ENCODE data around the gene JPH3.
"Not testable (repeated sequence)": the region's sequence is repeated elsewhere in the genome, so short reads cannot be mapped to it uniquely, and the experiment has no call there.

The JPH3 gene

DNA sequence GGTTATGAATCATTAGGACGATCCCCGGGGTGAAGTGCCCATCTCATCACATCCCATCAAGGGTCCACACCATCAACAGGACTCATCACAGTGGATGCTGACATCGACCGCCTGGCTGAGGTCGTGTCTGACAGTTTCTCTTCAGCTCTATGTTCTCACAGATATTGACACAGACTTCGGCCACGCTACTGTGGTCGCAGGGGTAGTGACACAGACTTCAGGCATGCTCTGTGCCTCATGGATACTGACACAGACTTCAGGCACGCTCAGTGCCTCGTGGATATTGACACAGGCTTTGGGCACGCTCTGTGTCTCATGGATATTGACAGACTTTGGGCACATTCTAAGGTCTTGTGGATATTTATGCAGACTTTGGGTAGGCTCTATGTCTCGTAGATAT, 113.3 kb downstream of the JPH3 start:
- DNase-seq (ENCODE audit: low read depth): no peak

DNA sequence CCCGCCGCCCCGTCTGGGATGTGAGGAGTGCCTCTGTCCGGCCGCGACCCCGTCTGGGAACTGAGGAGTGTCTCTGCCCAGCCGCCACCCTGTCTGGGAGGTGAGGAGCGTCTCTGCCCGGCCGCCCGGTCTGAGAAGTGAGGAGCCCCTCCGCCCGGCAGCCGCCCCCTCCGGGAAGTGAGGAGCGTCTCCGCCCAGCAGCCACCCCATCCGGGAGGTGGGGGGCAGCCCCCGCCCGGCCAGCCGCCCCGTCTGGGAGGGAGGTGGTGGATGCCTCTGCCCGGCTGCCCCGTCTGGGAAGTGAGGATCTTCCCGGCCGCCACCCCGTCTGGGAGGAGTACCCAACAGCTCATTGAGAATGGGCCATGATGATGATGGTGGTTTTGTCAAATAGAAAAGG, 116.5 kb downstream of the JPH3 start:
- DNase-seq (ENCODE audit: low read depth): not testable (repeated sequence)

DNA sequence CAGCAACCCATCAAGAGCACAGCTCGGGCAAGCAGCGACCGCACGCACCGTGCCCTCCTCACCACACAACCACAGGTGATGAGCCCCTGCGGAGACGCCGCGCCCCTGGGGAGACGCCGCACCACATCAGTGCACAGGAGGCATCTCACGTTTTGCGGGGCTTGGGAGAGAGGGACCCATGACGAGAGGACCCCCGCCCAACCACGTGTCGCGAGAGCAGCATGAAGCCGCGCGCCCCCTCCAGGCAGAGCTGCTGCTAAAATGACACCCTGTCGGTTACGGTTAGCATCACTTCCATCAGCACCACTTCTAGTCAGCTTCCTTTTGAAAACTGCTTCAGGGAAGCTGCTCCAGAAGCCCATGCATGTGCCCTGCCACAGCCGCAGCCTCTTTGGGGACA, 118.1 kb downstream of the JPH3 start:
- DNase-seq (ENCODE audit: low read depth): no peak

DNA sequence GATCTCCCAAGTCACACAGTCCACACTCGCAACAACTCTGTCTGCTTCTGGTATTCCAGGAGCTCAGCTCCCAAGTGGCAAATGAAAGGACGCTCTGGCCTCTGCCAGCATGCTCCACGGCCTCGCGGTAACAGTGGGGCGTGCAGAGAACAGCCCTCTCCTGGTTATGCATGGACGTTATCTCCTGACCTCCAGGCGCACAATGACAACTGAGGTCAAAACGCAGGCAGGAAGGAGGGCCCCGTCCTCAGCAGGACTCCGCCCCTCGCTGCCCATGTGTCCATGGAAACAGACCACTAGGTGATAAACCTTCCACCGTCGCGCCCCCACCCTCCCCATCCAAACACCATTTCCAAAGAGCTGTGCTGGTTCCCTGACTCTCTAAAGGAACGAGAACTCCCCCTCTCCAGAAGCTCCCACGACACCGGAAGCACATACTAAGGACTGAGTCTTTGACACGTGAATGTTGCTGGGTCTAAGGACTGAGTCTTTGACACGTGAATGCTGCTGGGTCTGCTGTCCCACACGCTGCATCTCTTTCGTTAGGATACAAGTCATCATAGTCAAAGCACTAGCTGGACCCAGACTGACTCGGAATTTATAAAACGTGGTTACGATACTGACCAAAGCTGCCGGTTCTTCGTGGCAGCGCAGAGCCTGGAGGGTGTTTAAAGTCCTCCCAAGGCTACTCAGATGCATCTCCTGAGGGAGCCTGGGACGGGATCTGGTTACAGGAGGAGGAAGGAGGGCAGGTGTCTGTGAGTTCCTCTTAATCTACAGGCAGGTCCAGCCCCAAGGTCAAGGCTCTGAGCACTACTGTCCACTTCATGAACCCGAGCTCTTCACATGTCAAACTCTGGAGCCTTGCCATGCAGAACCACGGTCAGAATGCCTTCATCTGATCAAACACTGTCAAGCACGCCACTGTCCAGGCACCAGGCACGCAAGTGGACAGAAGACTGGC, 119.6 kb downstream of the JPH3 start:
- DNase-seq (ENCODE audit: low read depth): no peak

DNA sequence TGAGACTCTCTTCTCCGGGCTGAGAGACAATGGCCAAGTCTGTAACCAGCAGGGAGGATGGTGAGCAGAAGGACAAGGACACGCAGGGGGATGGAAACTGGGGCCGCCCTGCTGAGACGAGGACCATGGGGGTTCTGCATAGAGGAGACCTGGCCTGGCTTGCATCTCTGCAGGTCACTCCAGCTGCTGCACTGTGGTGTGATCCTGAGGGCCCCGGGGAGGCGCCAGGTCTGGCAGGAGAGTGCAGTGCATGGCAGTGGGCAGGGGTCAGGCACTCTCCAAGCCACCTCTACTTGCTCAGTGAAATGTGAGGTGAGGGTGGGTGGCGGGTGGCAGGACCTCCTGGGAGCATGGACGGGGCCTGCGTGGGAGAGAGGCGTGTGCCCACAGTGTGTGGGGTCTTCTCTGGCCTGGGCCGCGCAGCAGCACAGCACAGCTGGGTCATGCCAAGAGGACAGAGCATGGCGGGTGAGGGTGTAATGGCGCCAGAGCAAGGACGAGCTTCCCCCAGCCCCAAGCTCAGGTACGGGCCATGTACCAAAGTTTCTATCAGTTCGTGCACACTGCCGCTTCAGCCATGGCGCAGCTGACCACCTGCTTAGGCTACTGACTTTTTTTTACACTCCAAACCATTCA, 120.4 kb downstream of the JPH3 start:
- DNase-seq (ENCODE audit: low read depth): no peak

DNA sequence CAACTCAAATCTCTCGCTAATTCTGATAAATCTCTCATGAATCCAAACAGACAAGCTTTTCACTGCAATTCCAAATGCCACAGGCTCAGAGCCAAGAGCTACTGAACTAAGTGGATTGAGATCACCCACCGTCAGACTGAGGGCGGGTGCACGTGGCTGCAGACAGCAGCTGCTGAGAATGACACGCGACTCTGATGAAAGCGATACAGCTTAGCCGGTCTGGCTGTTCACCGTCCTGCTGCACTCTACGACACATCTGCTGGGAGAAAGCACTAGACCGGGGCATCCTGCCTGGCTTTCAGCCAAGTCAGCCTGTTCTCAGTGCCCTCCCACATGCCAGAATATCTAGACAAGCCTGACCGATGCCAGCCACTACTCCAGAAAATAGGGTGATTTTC, 120.9 kb downstream of the JPH3 start:
- DNase-seq (ENCODE audit: low read depth): no peak

DNA sequence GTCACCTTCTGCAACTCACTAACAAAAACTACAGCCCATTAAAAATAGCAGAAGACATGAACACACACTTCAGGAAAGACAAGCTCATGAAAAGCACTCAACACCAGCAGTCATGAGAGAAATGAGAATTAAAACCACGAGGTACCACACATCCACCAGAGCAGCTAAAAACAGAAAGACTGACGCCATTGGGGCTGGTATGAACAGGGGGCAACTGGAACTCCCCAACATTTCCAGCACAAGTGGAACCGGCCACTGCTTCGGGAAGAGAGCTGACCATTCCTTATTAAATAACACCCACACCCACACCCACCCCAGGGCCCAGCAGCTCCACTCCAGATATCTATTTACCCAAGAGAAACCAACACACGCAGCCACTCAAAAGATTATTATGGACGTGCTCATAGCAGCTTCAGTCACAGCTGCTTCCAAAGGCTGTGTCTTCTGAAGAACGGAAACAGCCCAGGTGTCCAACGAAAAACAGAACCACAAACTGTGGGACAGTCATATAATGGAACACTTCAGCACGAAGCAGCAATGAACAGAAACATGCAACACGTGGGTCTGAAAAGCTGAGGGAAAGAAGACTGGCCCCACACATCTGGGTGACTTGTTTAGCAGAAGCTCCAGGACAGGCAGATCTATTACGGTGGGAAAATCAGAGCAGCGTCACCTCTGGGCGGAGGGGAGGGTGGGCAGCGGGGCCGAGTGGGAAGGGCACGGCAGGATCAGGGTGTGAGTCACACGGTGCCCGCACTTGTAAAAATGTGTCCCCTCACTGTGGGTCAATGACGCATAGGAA, 122.4 kb downstream of the JPH3 start:
- no peak for DNase-seq (ENCODE audit: low read depth)

DNA sequence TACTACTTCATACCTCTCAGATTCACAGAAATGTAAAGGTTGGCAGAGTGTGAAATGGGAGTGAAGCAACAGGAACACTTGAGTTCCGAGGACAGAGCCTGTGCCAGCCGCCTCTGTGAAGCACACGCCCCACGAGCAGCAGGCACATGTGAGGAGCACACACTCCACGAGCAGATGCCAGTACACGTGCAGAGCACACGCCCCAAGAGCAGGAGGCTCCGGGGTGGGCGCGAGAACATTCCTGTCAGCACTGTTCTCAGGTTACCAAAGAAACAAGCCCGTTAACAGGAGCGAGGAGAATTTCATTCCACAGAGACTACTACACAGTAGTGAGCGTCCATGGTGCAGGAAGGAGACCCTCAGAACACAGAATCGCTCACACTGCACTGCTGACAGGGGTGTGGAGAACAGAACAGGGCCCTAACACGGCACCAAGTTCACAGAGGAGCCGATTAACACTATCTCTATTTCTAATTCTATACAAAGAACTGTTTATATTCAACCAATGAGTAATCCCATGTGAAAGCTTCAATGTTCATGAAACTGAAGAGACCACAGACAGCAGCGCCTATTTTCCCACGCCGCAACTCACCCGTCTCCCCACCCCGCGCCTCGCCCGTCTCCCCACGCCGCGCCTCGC, 123.4 kb downstream of the JPH3 start:
- DNase-seq (ENCODE audit: low read depth): no peak

DNA sequence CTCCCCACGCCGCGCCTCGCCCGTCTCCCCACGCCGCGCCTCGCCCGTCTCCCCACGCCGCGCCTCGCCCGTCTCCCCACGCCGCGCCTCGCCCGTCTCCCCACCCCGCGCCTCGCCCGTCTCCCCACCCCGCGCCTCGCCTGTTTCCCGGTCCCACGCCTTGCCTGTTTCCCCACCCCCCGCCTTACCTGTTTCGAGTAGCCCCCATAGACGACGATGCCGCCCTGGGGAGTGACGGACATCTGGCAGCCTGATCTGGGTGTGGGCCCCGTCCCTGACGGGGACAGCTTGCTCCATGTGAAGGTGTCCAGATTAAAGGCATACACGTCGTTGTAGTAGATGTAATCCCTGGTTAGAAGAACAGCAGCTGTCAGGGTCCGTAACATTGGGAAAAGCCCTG, 124.3 kb downstream of the JPH3 start:
- not testable (repeated sequence) for DNase-seq (ENCODE audit: low read depth)

DNA sequence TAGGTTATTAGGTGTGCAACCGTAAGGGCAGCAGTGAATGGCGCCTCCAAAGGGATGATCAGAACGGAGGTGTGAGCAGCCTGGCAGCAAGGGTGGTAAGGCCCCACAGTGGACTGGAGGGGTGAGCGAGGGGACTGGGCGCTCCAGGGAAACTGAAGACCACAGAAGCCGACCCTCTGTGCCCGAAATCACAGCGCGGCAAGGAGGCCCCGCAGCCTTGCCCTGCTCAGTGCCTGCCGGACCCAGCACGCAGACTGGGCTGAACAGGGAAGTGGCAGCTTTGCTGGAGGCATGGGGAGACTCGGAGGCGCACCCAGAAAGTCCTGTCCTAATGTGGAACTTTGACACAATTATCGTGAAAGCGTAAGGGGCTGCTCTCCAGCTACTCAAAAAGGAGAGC, 125.0 kb downstream of the JPH3 start:
- no peak for DNase-seq (ENCODE audit: low read depth)

DNA sequence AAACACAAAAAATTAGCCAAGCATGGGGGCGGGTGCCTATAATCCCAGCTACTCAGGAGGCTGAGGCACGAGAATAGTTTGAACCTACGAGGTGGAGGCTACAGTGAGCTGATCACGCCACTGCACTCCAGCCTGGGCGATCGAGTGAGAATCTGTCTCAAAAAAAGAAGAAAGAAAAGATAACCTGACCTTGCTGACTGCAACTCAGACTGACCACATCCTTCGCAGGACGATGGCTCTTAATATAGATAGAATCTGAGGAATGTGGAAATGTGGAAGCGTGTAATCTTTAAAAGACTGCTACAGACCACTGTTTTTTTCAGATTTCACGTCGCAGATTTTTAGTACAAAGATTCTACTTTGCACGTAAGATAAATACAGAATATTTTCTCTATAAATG, 125.7 kb downstream of the JPH3 start:
- no peak for DNase-seq (ENCODE audit: low read depth)

DNA sequence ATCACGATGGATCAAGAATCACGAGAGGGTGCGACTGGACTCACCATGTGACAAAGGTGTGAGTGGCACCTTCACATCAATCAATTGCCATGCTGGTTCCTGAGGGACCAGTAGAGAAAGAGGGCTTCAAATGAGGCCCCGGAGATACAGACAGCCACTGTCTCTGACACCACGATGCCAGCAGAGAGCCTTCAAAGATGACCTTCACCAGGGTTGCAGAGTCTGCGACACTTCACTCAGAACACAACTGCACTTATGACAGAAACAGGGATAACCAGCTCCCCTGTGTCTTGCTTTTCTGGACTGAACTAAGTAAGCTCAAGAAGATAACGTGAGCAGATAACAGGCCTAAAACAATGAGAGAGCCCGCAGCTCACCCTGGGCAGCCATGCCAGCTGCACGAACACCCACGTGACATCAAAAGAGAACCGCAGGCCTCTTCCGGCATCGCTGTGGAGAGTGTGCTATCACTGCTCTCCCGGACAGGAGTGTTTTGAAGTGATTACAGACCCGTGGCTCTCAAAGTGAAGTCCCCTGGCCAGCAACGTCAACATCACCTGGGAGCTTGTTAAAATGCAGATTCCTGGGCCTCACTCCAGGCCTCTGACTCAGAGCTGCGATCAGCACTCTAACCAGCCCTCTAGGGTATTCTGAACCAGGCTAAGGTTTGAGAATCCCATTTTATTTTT, 127.1 kb downstream of the JPH3 start:
- no peak for DNase-seq (ENCODE audit: low read depth)

DNA sequence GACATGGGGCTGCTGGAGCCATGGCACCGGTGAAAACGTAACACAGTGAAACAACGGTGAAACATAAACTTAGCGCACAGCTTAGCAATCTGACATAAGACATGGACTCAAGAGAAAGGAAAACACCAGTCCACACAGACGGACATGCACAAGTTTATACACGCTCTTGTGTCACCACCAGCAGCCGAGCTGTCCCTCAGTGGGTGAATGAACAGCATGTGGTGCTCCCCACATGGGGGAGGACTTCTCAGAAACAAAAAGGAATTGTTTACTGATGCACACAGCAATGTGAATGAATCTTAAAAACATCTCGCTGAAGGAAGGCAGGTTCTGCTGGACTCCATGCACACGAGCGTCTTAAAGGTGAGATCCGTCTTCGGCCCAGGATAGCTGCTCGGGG, 129.3 kb downstream of the JPH3 start:
- DNase-seq (ENCODE audit: low read depth): no peak

DNA sequence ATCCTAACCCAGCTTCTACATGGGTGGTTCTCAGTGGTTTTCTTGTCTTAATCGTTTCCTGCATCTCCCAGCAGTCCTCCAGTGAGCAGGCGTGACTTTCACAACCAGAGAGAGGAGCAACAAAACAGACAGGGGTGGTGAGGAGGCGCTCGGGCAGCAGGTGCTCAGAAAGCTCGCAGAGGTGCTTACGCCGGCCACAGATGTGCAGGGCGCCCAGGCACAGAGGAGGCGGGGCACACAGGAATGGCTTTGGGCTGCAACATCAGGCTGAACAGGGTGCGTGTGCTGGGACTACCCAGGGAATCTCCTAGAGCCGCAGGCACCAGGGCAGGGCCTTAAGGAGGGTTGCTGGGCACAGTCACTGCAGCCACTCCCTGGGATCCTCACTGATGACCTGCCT, 130.9 kb downstream of the JPH3 start:
- DNase-seq (ENCODE audit: low read depth): no peak

DNA sequence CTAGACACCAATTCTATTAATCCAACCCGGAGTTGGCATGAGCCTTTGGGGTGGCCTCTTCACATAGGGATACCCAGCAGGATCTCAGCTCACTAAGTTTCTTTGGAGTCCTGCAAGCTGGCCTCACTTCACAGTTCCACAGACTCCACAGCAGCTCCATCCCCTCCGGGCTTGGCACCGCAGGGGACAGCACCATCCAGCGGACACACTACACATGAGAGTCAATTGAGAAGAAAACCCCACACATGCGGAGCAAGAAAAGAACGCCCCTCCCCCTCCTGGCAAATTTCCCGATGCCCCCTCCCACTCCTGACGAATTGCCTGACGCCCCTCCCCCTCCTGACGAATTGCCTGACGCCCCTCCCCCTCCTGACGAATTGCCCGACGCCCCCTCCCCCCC, 132.3 kb downstream of the JPH3 start:
- no peak for DNase-seq (ENCODE audit: low read depth)

DNA sequence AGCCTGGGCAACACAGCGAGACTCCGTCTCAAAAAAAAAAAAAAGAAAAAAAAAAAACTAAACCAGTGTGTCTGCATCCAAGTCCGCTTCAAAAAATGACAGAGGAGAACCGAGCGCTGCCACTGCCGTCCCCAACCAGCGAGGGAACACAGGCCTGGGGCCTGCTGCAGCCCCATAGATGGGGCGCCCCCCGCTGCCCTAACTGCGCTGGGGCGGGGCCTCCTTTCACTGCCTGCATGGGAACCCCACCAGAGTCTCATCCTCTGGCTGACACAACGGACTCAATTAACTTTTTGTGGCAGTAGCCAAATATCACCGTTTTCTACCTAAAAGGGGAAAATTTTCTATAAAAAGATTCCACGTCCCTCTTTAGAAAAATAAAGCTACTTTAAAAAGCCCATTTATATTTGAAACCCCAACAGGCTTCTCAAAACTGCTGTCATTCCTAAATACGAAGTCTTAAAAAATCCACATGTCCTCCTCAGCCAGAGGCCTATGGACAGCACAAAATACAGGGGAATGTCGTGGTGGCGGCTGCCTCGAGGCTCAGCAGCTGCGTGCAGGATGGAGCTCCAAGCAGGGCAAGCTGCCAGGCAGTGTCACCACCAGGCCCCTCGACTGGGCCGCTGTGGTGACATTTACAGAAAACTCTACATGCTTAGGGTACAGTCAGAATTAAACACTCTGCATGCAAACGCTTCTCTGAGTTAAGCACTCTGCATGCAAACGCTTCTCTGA, 133.1 kb downstream of the JPH3 start:
- DNase-seq (ENCODE audit: low read depth): no peak

DNA sequence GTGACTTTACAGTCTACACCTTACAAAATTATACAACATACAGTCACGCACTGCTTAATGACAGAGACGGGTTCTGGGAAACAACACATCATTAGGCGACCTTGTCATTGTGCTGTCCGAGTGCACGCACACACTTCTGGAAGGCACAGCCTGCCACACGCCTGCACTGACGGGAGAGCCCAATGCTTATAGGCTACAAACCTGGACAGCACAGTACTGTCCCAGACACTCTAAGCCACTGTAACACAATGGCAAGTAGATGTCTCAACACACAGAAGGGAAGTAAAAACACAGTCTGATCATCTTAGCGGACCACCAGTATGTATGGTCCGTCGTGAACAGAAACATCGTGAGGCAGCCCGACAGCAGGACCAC, 133.7 kb downstream of the JPH3 start:
- DNase-seq (ENCODE audit: low read depth): no peak

DNA sequence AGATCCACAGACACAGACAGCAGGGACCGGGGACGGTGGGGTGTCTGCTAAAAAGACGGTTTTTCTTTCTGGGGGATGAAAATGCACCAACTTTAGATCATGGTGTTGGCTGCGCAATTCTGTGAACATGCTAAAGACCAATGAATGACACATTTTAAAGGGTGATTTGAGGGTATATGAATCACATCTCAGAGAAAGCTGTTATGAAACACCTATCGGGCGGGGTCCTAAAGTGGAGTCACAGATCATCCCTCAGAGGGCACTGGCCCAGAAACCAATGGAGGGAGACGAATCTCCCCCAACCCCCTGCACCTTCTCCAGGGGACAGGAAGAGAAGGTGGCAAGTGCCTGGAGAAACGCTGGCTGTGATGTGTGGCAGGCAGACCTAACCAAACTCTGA, 137.5 kb downstream of the JPH3 start:
- DNase-seq (ENCODE audit: low read depth): no peak

DNA sequence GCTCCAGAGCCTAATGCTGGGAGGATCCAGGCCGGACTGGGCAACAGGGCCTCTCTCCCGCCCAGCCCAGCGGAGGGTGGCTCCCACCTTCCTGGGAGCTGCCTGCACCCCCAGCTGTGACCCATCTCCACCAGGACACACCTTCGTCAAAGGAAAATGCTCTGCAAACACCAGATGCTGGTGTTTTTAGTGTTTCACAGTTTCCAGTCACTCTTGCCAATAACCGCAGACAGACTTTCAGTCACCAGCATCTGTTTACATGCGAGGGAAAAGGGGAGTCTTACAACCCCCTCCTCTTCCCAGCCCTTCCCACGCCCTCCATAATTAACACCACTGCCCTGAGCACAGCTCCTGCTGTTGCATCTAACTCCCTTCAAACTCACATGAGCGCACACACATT, 138.1 kb downstream of the JPH3 start:
- DNase-seq (ENCODE audit: low read depth): no peak

DNA sequence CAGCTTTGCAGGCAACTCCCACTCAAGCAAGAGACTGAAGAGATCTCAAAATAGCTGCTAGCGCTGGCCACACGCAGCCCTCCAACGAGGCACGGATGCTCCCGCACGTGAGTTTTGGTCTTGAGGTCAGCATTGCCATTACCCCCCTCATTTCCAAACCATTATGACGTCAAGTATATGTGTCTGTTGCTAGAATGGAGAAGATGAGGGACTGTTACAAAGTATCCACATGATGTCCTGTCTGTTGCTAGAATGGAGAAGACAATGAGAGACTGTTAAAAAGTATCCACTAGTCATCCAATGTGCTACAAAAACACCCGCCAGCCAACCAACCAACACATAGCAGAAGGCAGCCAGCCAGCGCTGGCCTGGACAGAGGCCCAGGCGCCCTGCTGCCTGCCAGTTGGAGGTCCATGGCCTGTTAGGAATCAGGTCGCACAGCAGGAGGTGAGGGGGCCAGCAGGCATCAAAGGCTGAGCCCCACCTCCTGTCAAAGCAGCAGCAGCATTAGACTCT, 138.7 kb downstream of the JPH3 start:
- no peak for DNase-seq (ENCODE audit: low read depth)

All from activated T-helper 9 cell treated with anti-CD3 and anti-CD28 coated beads, Interleukin-2, amount 50 U/mL, for 16 hours (primary cell).